ENCODE data around the gene ZIK1. TPM values are rescaled to one million over a fixed set of nuclear protein-coding genes. Genes with fewer than 3 reads are reported as not detected.

ZIK1 gene
- total and polyA plus RNA-seq, 9 of the 15 experiments (the other 6 are each of a cell fraction or from before 2014, with no cell fraction given), result 0.03 to 0.42 (median 0.15) TPM; not detected in 1

DNA sequence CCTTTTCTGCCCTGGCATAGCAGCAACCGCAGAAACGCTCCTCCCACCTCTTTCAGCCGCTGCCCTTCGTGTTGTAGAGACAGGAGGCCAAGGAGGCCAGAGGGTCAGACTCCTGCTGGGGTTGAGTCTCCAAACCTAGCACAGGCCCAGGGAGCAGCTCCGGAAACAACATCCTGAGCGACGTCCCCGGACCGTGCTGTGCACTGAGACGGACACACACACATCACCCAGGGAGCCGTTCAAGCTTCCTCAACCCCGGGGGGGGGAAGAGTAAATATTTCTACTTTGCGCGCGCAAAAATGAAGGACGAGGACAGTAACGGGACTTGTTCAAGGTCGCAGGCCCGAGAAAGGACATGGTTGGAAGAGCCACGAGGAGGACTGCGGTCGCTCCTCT, 24.9 kb upstream of the ZIK1 start (continued):
- TF ChIP-seq MGA (IDR thresholded peaks at IDR 0.05) (0 out of 2 replicates have a peak, but pooled peaks have one; percentile 23), L3MBTL2 (IDR thresholded peaks at IDR 0.05) (peak; percentile 26; the same call in 1 of the 2 replicates), ZFX (CRISPR knock-in tag; IDR thresholded peaks at IDR 0.05) (no peak), KDM5B (IDR thresholded peaks at IDR 0.05; ENCODE audit: insufficient replicate concordance, low read depth, low read length) (peak; percentile 15), GATA2 (CRISPR knock-in tag; IDR thresholded peaks at IDR 0.05) (0 out of 2 replicates have a peak, but pooled peaks have one; percentile 7), TEAD1 (CRISPR knock-in tag; IDR thresholded peaks at IDR 0.05) (0 out of 4 replicates have a peak, but pooled peaks of 1 of the 2 experiments have one; percentile 10)
- TF ChIP-seq, protein P1, sequence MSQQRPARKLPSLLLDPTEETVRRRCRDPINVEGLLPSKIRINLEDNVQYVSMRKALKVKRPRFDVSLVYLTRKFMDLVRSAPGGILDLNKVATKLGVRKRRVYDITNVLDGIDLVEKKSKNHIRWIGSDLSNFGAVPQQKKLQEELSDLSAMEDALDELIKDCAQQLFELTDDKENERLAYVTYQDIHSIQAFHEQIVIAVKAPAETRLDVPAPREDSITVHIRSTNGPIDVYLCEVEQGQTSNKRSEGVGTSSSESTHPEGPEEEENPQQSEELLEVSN (IDR thresholded peaks at IDR 0.05; ENCODE audit: borderline replicate concordance in 1 of 2, extremely low read depth in 1 of 2, insufficient read depth in 1 of 2, insufficient read length in 1 of 2, low read depth in 1 of 2, low read length in 1 of 2, poor library complexity in 1 of 2, severe bottlenecking in 1 of 2), result peak in 1 of 2 experiments; percentile 36

Measured in K562 (cell line).